ENCODE data around the gene FBXO31.

FBXO31 gene

GRCh38 chr16:87308826-87309225 is 74.8 kb downstream of the FBXO31 start:
- Histone ChIP-seq H3K9ac (ENCODE audit: low read length) (no peak overlapping the region), H3K27ac (ENCODE audit: low read depth, low read length) (no peak overlapping the region), H3K4me3 (ENCODE audit: low read length) (no peak overlapping the region), H3K27me3 (ENCODE audit: control insufficient read depth, insufficient read depth, low read length) (no peaks in the 10 kb centered on the region), H3K4me1 (ENCODE audit: control insufficient read depth, insufficient read depth, low read length) (no peaks in the 10 kb centered on the region), H3K36me3 (ENCODE audit: control insufficient read depth, insufficient read depth, low read length) (no peaks in the 10 kb centered on the region)

GRCh38 chr16:87306516-87306915 is 77.1 kb downstream of the FBXO31 start:
- no peak overlapping the region for H3K9ac ChIP-seq (ENCODE audit: low read length)
- no peaks in the 10 kb centered on the region for H3K4me1 ChIP-seq (ENCODE audit: control insufficient read depth, insufficient read depth, low read length)
- H3K4me3 ChIP-seq (ENCODE audit: low read length), result no peak overlapping the region
- no peaks in the 10 kb centered on the region for H3K36me3 ChIP-seq (ENCODE audit: control insufficient read depth, insufficient read depth, low read length)
- H3K27me3 ChIP-seq (ENCODE audit: control insufficient read depth, insufficient read depth, low read length), result no peaks in the 10 kb centered on the region
- H3K27ac ChIP-seq (ENCODE audit: low read depth, low read length), result no peak overlapping the region

DNA sequence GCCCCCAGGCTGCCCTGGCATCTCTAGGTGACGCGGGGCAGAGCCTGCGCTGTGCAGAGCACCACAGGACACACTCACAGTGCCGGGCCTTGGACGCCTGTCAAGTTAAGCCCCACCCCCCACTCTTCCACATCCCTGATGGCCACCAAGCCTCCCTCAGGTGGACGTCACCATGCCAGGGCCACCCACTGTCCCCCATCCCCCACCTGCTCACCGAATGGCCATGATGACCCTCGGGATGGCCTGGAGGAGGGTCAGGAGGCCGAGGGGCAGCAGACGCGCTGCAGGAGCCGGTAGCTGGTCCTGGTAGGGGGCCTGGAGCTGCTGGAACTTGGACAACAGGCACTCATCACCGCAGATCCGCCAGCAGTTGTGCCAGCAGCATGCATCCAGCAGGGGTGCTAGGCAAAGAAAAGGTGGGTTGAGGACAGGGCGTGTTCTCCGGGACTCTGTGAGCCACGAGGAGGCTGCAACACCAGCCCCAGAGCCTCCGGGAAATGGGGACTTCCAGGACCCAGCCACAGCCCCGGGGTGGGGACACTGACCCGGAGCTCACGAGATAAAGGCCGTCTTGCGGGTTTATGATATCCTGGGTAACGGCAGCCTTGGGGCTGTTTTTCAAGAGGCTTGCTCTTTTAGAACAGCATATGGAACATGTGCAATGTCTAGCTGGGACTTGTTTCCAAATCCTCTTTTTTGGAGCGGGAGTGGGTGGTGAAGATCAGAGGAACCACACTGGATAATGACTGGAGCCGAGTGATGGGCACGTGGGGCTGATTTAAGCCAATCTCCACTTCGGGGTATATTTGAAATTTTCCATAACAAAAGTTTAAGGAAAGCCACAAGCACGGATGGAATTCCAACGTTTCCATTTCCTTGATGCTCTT is 77.8 kb downstream of the FBXO31 start:
- no peaks in the 10 kb centered on the region for H3K36me3 ChIP-seq (ENCODE audit: control insufficient read depth, insufficient read depth, low read length)
- no peak overlapping the region for H3K27ac ChIP-seq (ENCODE audit: low read depth, low read length)
- H3K4me1 ChIP-seq (ENCODE audit: control insufficient read depth, insufficient read depth, low read length), result no peaks in the 10 kb centered on the region
- no peak overlapping the region for H3K4me3 ChIP-seq (ENCODE audit: low read length)
- no peak overlapping the region for H3K9ac ChIP-seq (ENCODE audit: low read length)
- H3K27me3 ChIP-seq (ENCODE audit: control insufficient read depth, insufficient read depth, low read length), result no peaks in the 10 kb centered on the region

- no peak overlapping the region for H3K4me3 ChIP-seq (ENCODE audit: low read length)
- H3K4me1 ChIP-seq (ENCODE audit: control insufficient read depth, insufficient read depth, low read length), result no peaks in the 10 kb centered on the region
- H3K27ac ChIP-seq (ENCODE audit: low read depth, low read length), result no peak overlapping the region
- H3K27me3 ChIP-seq (ENCODE audit: control insufficient read depth, insufficient read depth, low read length), result no peaks in the 10 kb centered on the region
- H3K36me3 ChIP-seq (ENCODE audit: control insufficient read depth, insufficient read depth, low read length), result no peaks in the 10 kb centered on the region
- no peak overlapping the region for H3K9ac ChIP-seq (ENCODE audit: low read length)
Measured at GRCh38 chr16:87304951-87305350, 78.6 kb downstream of the FBXO31 start.

- Histone ChIP-seq H3K27me3 (ENCODE audit: control insufficient read depth, insufficient read depth, low read length) (no peaks in the 10 kb centered on the region), H3K4me3 (ENCODE audit: low read length) (no peak overlapping the region), H3K9ac (ENCODE audit: low read length) (no peak overlapping the region), H3K4me1 (ENCODE audit: control insufficient read depth, insufficient read depth, low read length) (no peaks in the 10 kb centered on the region), H3K36me3 (ENCODE audit: control insufficient read depth, insufficient read depth, low read length) (no peaks in the 10 kb centered on the region), H3K27ac (ENCODE audit: low read depth, low read length) (no peak overlapping the region)
Measured at GRCh38 chr16:87303962-87304521, 79.5 kb downstream of the FBXO31 start.

DNA sequence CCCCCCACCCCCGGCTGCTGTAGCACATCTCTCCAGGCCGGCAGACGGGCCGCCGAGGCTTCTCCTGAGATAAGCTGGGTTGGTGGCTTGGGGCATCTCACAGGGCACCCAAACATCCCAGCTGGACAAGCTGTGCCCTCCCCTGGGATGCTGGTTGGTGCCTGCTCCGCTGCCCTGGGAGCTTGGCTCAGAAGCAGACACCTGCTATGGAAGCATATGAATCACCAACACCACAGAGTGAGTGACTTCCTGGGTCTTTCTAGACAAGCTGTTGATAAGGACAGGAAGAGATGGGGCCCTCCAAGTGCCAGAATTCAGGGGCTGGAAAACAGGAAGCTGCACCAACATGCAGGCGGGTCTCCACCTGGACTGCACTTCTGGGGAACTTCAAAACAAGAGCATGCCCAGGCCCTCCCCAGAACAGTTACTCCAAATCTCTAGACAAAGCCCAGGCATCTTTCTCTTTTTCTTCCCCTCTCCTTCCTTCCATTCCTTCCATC is 80.1 kb downstream of the FBXO31 start:
- Histone ChIP-seq H3K9ac (ENCODE audit: low read length) (no peak overlapping the region), H3K27ac (ENCODE audit: low read depth, low read length) (no peak overlapping the region), H3K27me3 (ENCODE audit: control insufficient read depth, insufficient read depth, low read length) (no peaks in the 10 kb centered on the region), H3K4me3 (ENCODE audit: low read length) (no peak overlapping the region), H3K4me1 (ENCODE audit: control insufficient read depth, insufficient read depth, low read length) (no peaks in the 10 kb centered on the region), H3K36me3 (ENCODE audit: control insufficient read depth, insufficient read depth, low read length) (no peaks in the 10 kb centered on the region)

- Histone ChIP-seq H3K27me3 (ENCODE audit: control insufficient read depth, insufficient read depth, low read length) (no peaks in the 10 kb centered on the region), H3K36me3 (ENCODE audit: control insufficient read depth, insufficient read depth, low read length) (no peaks in the 10 kb centered on the region), H3K4me1 (ENCODE audit: control insufficient read depth, insufficient read depth, low read length) (no peaks in the 10 kb centered on the region), H3K9ac (ENCODE audit: low read length) (no peak overlapping the region), H3K4me3 (ENCODE audit: low read length) (no peak overlapping the region), H3K27ac (ENCODE audit: low read depth, low read length) (no peak overlapping the region)
Measured at GRCh38 chr16:87298857-87299465, 84.6 kb downstream of the FBXO31 start.

- Histone ChIP-seq H3K9ac (ENCODE audit: low read length) (no peak overlapping the region), H3K4me3 (ENCODE audit: low read length) (no peak overlapping the region), H3K27ac (ENCODE audit: low read depth, low read length) (no peak overlapping the region), H3K4me1 (ENCODE audit: control insufficient read depth, insufficient read depth, low read length) (no peaks in the 10 kb centered on the region), H3K36me3 (ENCODE audit: control insufficient read depth, insufficient read depth, low read length) (no peaks in the 10 kb centered on the region), H3K27me3 (ENCODE audit: control insufficient read depth, insufficient read depth, low read length) (no peaks in the 10 kb centered on the region)
Measured at GRCh38 chr16:87297918-87298631, 85.5 kb downstream of the FBXO31 start.

DNA sequence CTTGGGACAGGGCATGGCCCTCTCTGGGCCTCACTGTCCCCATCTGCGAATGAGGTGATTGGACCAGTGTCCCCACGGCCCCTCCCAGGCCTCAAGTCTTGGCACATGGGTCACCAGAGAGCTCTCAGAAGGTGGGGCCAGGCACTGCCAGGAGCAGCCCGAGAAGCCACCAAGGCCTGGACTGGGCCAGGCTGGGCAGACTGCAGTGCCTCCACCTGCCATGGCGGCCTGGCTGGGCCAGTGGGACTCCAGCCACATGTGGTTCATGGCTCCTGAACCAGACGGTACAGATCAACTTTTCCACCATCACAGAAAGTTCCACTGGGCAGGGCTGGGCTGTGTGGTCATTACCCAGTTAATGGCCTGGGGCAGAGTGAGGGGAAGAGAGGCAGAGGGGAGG is 86.2 kb downstream of the FBXO31 start:
- no peaks in the 10 kb centered on the region for H3K36me3 ChIP-seq (ENCODE audit: control insufficient read depth, insufficient read depth, low read length)
- H3K27ac ChIP-seq (ENCODE audit: low read depth, low read length), result no peak overlapping the region
- H3K4me1 ChIP-seq (ENCODE audit: control insufficient read depth, insufficient read depth, low read length), result no peaks in the 10 kb centered on the region
- H3K27me3 ChIP-seq (ENCODE audit: control insufficient read depth, insufficient read depth, low read length), result no peaks in the 10 kb centered on the region
- no peak overlapping the region for H3K9ac ChIP-seq (ENCODE audit: low read length)
- no peak overlapping the region for H3K4me3 ChIP-seq (ENCODE audit: low read length)

GRCh38 chr16:87295661-87296531 is 87.7 kb downstream of the FBXO31 start:
- Histone ChIP-seq H3K36me3 (ENCODE audit: control insufficient read depth, insufficient read depth, low read length) (no peaks in the 10 kb centered on the region), H3K27ac (ENCODE audit: low read depth, low read length) (no peak overlapping the region), H3K4me1 (ENCODE audit: control insufficient read depth, insufficient read depth, low read length) (no peaks in the 10 kb centered on the region), H3K4me3 (ENCODE audit: low read length) (no peak overlapping the region), H3K27me3 (ENCODE audit: control insufficient read depth, insufficient read depth, low read length) (no peaks in the 10 kb centered on the region), H3K9ac (ENCODE audit: low read length) (no peak overlapping the region)

DNA sequence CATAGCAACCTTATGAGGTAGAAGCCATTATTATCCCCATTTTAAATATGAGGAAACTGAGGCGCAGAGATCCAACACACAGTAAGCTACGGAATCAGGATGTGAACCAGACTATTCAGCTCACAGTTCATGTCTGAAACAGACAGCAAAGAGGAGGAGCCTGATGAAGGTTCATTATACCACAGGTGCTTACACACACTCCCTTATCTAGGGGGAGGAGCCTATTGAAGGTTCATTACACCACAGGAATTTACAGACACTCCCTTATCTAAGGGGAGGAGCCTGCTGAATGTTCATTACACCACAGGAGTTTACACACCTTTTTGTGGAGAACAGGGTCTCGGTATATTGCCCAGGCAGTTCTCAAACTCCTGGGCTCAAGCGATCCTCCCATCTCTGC is 88.3 kb downstream of the FBXO31 start:
- Histone ChIP-seq H3K27ac (ENCODE audit: low read depth, low read length) (no peak overlapping the region), H3K36me3 (ENCODE audit: control insufficient read depth, insufficient read depth, low read length) (no peaks in the 10 kb centered on the region), H3K9ac (ENCODE audit: low read length) (no peak overlapping the region), H3K4me3 (ENCODE audit: low read length) (no peak overlapping the region), H3K27me3 (ENCODE audit: control insufficient read depth, insufficient read depth, low read length) (no peaks in the 10 kb centered on the region), H3K4me1 (ENCODE audit: control insufficient read depth, insufficient read depth, low read length) (no peaks in the 10 kb centered on the region)

Measured in rectal smooth muscle tissue (tissue), 1 donor.